SKM-1 treated with dmso at 0.1 percent for 144 hours (cell line): Measurements from ENCODE around the gene RBM38.
"Not testable (repeated sequence)": the region's sequence is repeated elsewhere in the genome, so short reads cannot be mapped to it uniquely, and the experiment has no call there.

Experiments used
- DNase-seq: peaks from one replicate; lab custom pipeline; 2025; ENCODE audit not compliant: unreplicated experiment; lab: John Stamatoyannopoulos, UW

The RBM38 gene

GRCh38 chr20:57390604-57391438 is at the start of gene RBM38:
Gene RBM38 (plus strand): TSS chr20:57391396. CDS start chr20:57391582, 186 bp downstream.
- peak; percentile 29 for DNase-seq

DNA sequence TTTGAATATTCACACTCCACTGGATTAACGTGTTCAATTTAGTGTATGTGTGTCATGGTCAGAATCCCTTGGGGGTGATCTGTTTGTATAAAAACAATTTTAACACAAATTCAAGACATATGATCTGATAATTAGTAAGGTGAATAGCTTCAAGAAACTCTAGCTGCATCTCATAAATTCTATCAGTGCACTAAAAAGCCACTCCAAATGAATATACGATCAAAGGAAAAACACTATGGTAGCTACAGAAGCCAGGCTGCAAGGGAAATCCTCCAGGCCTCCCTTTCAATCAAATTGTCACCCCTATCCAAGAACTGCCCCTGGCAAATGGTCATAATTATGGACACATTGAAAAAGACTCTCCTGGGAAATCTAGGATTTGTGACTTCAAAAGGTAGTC is 49.5 kb upstream of the RBM38 start:
- no peak for DNase-seq

- no peak for DNase-seq
These were observed 48.4 kb upstream of the RBM38 start for GRCh38 chr20:57342829-57343228.

DNA sequence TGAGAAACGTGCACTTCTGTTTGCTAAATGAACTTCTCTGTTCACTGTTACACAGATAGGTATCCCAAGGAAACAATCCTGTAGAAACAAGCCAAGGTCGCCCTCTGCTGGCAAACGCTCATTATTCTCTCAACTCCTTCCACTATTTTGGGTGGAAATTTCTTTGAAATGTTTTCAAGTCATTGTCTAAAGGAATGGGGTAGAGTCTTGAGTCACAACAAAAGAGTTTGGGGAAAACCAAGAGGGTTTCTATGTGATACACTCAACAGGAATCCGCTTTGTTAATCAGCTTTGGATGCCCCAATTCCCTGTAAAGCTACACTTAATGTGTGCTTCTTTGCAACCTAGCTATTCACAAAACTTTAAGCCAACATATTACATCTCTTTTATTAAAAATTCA is 44.7 kb upstream of the RBM38 start:
- peak; percentile 63 for DNase-seq

DNA sequence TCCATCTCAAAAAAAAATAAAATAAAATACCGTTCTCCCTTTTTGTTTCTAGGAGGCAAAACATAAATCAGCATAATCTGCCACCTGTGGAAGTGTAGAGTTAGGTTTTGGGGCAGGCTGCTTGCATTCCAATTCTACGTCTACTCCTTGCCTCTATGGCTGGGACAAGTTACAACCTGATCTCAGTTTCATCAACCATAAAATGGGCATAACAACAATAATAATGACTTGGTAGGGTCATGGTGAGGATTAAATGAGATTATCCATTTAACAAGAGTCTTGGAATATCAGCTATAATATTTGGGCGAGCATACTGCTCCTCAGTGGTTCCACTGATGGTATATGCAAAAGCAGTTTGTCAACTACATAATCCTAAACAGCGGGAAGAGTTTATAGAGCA is 43.8 kb upstream of the RBM38 start:
- DNase-seq: no peak

- not testable (repeated sequence) for DNase-seq
These were observed 42.8 kb upstream of the RBM38 start for GRCh38 chr20:57348200-57348921.

DNA sequence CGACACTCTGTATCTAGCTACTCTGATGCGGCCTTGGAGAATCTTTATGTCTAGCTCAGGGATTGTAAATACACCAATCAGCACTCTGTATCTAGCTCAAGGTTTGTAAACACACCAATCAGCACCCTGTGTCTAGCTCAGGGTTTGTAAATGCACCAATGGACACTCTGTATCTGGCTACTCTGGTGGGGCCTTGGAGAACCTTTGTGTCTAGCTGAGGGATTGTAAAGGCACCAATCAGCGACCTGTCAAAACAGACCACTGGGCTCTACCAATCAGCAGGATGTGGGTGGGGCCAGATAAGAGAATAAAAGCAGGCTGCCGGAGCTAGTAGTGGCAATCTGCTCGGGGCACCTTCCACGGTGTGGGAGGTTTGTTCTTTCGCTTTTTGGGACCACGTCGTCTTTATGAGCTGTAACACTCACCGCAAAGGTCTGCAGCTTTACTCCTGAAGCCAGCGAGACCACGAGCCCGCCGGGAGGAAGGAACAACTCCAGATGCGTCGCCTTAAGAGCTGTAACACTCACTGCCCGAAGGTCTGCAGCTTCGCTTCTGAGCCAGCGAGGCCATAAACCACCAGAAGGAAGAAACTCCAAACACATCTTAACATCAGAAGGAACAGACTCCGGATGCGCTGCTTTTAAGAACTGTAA is 42.1 kb upstream of the RBM38 start:
- DNase-seq: not testable (repeated sequence)

DNA sequence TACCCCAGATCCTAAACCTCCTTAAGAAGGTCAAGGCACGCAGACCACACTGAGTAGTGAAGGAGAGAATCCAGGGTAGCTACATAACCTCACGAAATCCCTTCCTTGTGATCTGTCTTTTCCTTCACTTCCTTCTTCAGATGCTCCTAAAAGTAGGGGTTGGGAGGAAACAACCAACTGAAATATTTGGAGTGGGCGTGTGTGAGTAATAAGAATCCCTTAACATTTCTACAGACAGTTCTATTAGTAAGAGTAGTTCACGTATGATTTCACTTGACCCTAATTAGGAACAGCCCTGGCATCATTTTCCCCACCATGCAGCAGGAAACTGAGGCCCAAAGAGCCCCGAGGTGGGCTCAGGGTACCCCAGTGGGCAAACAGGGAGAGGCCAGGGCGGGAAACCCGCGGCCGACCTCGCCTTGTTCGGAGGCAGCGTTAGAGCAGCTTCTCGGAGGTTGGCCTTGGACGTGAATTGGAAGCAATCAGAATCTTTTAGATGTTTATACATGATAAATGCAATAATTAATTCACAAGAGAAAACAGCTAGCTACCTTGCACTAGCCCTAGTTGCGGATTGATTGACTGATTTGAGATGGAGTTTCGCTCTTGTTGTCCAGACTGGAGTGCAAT is 41.0 kb upstream of the RBM38 start:
- DNase-seq: no peak

DNA sequence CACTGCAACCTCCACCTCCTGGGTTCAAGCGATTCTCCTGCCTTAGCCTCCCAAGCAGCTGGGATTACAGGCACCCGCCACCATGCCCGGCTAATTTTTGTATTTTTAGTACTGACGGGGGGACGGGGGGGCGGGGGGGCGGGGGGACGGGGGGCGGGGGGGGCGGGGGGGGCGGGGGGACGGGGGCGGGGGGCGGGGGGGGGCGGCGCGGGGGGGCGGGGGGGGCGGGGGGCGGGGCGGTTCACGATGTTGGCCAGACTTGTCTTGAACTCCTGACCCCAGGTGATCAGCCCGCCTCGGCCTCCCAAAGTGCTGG is 40.5 kb upstream of the RBM38 start:
- DNase-seq: not testable (repeated sequence)

DNA sequence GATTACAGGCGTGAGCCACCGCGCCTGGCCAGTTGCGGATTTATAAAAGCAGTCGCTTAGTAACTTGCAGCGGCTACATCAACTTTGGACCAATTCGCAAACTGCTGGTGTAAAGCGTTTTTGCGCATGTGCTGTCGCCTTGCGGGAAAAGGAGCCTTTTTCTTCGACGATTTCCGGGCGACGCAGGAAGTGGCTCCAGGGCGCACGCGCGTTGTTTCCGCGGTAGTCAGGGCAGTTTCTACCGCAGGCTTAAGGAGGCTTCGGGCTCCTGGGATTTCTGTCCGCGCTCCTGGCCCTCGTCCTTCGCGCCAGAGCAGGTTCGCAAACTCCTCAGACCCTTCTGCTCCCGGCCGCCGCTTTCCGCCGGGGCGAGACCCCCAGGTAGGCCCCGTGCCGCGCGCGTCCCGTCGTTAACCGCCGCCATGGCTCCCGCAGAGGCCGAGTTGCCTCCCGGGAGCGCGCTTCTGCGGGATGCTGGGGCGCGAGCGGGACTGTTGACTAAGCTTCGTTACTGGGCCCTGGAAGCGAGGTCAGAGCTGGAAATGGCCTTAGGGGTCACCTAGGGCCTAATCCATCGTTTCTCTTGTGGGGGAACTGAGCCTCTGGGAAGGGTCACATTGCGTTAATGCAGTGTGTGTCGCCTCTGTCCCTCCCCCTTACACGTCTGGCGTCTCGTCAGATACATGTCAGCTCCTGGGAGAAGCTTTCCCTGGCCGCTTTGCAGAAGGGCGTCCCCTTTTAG is 40.0 kb upstream of the RBM38 start, which contains the start of gene RAE1:
TSS of gene RAE1 (plus strand) at position 214 of the 742 bp plus-strand sequence. CDS start 2,784 bp downstream, outside the sequence.
- DNase-seq: peak; percentile 85

DNA sequence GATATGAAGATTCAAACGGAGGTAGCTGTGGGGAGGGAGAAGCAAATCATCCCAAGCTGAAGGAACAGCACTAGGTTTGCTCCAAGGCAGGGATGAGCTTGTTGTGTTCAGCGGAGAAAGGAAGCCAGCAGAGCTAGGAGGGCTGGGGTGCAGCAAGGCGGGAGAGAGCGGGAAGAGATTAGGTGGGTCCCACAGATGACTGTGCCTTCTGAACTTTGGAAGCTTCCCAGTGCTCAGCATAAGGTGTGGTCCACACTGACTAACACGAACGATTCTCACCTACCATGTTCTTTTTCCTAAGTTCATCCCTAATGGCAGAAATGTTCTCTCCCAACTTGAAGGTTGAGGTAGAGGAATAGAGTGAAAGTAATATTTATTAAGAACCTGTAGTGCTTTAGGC is 38.9 kb upstream of the RBM38 start:
- no peak for DNase-seq

DNA sequence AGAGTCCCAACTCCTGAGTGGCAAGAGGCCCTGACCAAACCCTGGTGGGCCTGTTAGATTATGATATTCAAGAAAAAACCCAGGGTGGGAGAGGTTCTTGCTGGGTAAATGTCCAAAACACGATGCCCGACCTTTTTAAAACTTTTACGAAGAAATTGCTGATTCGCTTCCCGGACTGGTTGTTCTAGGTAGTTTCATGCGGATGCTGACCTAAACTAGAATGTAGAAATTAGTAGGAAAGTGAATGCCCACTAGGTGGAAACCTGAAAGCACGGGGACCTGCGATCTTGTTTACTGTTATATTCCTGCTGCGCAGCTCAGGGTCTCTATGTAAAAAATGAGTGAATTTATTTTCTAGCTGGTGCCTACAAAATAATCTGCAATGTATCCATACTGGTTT is 37.8 kb upstream of the RBM38 start:
- DNase-seq: no peak

DNA sequence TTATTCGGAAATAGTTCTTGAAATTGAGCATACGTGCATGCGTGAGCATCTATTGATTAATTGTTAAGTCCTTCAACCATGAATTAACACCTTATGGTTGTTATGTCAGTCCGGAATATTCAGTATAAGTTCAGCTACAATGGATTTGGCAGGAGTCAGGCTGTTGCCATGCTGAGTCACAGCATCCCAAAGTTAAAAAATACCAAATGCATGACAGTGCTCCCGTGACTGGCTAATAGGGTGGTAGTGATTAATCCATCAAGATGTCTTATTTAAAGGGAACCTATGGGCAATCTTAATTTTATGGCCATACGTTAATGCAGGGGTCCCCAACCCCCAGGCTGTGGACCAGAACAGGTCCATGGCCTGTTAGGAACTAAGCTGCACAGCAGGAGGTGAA is 29.7 kb upstream of the RBM38 start:
- no peak for DNase-seq

GRCh38 chr20:57364451-57364850 is 26.7 kb upstream of the RBM38 start:
- no peak for DNase-seq

DNA sequence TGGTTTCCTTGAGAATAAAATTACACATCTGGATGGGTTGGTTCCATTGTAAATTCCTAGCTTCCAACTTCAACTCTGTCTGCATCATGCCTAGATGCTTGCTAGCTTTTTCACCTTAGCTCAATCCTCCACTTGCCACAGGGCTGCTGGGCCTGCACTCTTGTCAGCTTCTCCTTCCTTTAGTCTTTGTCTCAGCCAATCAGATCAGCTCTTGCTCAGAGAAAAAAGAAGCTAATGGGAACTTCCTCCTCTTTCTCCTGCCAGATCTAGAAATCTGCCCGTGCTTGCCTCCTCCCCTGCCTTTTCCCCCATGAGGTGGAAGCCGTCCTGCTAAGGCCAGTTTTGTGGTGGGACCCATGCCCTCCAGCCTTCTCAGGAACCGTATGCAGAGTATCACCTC is 21.6 kb upstream of the RBM38 start:
- peak; percentile 32 for DNase-seq

DNA sequence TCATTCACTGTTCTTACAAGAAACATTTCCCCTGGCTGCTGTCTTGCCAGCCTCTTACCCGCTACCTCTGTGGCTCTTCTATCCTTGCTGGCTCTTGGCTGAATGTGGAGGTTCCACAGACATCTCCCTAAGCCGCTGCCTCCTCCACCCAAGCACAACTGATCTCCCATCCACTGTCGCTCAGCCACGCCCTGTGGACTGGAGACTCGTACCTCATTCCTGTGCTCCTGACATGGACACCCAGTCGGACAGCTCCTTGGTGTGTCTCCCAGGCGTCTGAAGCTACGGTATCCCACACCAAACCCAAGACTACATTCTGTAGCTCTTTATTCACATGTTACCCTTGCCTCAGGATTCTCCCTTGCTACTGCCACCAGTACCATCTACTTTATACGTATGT is 20.9 kb upstream of the RBM38 start:
- DNase-seq: no peak

- no peak for DNase-seq
These were observed 19.8 kb upstream of the RBM38 start for GRCh38 chr20:57371363-57371762.

- DNase-seq: no peak
These were observed 19.0 kb upstream of the RBM38 start for GRCh38 chr20:57372157-57372556.

- no peak for DNase-seq
These were observed 18.4 kb upstream of the RBM38 start for GRCh38 chr20:57372581-57373350.

DNA sequence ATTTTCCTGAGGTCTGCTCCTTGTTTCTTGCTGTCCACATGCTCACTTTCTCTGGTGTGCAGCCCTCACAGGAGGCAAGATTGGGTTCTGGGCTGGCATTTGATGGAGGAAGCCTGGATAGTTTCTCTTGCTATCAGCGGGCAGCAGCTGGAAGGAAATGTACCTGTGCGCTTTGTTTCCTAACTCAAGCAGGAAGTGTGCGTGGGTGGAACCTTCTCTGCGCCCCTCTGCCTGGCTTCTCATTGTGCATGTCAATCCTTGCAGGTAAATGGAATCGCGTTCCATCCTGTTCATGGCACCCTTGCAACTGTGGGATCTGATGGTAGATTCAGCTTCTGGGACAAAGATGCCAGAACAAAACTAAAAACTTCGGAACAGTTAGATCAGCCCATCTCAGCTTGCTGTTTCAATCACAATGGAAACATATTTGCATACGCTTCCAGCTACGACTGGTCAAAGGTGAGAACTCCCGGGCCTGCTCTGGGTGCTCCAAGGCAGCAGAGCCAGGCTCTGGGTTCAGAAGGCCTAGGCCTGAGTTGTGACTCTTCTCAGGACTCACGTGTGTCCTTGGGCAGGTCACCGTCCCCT is 16.8 kb upstream of the RBM38 start:
- no peak for DNase-seq
